DND-41 (cell line): ENCODE results near the gene EPB41L2.
"Not testable (repeated sequence)": the region's sequence is repeated elsewhere in the genome, so short reads cannot be mapped to it uniquely, and the experiment has no call there.

ENCODE experiments used
- ATAC-seq: fragments of 200-7000 bp; cut with Tn5 transposase; 3 replicates; pipeline ENCODE4 v1.9.1; 2021; ENCODE audit warnings: low read depth; ENCODE audit not compliant: insufficient read depth
- DNase-seq: peaks from one replicate; pipeline ENCODE4 v3.0.0-alpha.2; 2020
- H2AFZ ChIP-seq: 2 replicates; pipeline ENCODE4 v1.6.0; 2012; ENCODE audit warnings: low read depth, low read length
- H3K27ac ChIP-seq: 2 replicates; pipeline ENCODE4 v1.5.1; 2012; ENCODE audit warnings: low read length, inconsistent platforms
- H3K27me3 ChIP-seq: fragments of 200-600 bp; sonication (generic); 2 replicates; pipeline ENCODE4 v1.6.0; 2012; ENCODE audit warnings: low read length, mild to moderate bottlenecking, inconsistent platforms; ENCODE audit not compliant: insufficient read depth, poor library complexity
- H3K36me3 ChIP-seq: 2 replicates; pipeline ENCODE4 v1.5.1; 2012; ENCODE audit warnings: low read length, inconsistent platforms; ENCODE audit not compliant: insufficient read depth
- H3K4me1 ChIP-seq: 2 replicates; pipeline ENCODE4 v1.5.1; 2012; ENCODE audit warnings: mild to moderate bottlenecking, low read length; ENCODE audit not compliant: insufficient read depth
- H3K4me2 ChIP-seq: 2 replicates; pipeline ENCODE4 v1.6.0; 2012; ENCODE audit warnings: mild to moderate bottlenecking, moderate library complexity, low read length, inconsistent platforms; ENCODE audit not compliant: insufficient read depth
- H3K4me3 ChIP-seq, 2 experiments: fragments of 200-600 bp in 1 of 2; shearing (Covaris generic) in 1 of 2; 2 replicates each; pipeline ENCODE4 v1.5.1; 2012 to 2016; ENCODE audit warnings: inconsistent platforms in 2 of 2, low read length in 2 of 2, mild to moderate bottlenecking in 2 of 2, low read depth in 1 of 2, moderate library complexity in 1 of 2
- H3K79me2 ChIP-seq: 2 replicates; pipeline ENCODE4 v1.6.0; 2012; ENCODE audit warnings: low read length, inconsistent platforms; ENCODE audit not compliant: insufficient read depth
- H3K9ac ChIP-seq: 2 replicates; pipeline ENCODE4 v1.6.0; 2012; ENCODE audit warnings: low read depth, mild to moderate bottlenecking, inconsistent platforms, low read length, moderate library complexity
- H3K9me3 ChIP-seq: 2 replicates; pipeline ENCODE4 v1.5.1; 2012; ENCODE audit warnings: low read length, moderate library complexity, mild to moderate bottlenecking, inconsistent platforms; ENCODE audit not compliant: insufficient read depth, severe bottlenecking
- H4K20me1 ChIP-seq: 2 replicates; pipeline ENCODE4 v1.6.0; 2012; ENCODE audit warnings: low read length; ENCODE audit not compliant: insufficient read depth
- CTCF ChIP-seq: IDR thresholded peaks from 2 replicates; pipeline ENCODE4 v1.5.1; 2012; ENCODE audit warnings: borderline replicate concordance, low read length, moderate library complexity, mild to moderate bottlenecking; ENCODE audit not compliant: poor library complexity, severe bottlenecking; ENCODE audit errors: extremely low read depth
- EZH2 ChIP-seq: IDR thresholded peaks from 3 replicates; pipeline ENCODE4 v1.6.1; 2012; ENCODE audit warnings: borderline replicate concordance, low read depth, mild to moderate bottlenecking, moderate library complexity, low read length, inconsistent platforms; ENCODE audit not compliant: severe bottlenecking

EPB41L2 gene

GRCh38 chr6:130946076-130946475, 117.0 kb downstream of the EPB41L2 start:
- Histone ChIP-seq H3K9ac (no peak overlapping the region), H4K20me1 (no peaks in the 10 kb centered on the region), H3K79me2 (peaks cover 2% of the 10 kb centered on the region; the same call in 1 of the 2 replicates), H3K27me3 (no peaks in the 10 kb centered on the region), H3K4me2 (no peak overlapping the region), H3K4me3 (no peak overlapping the region), H3K9me3 (no peaks in the 10 kb centered on the region), H2AFZ (no peak overlapping the region), H3K36me3 (peaks cover 11% of the 10 kb centered on the region; the same call in 1 of the 2 replicates), H3K27ac (no peak overlapping the region), H3K4me1 (no peaks in the 10 kb centered on the region)
- no peak for DNase-seq
- ATAC-seq: no peak
- TF ChIP-seq CTCF (no peak), EZH2 (no peak)

- Histone ChIP-seq H3K4me1 (no peaks in the 10 kb centered on the region), H4K20me1 (no peaks in the 10 kb centered on the region), H3K27ac (no peak overlapping the region), H3K36me3 (peaks cover 11% of the 10 kb centered on the region; the same call in 1 of the 2 replicates), H3K9me3 (no peaks in the 10 kb centered on the region), H3K4me3 (no peak overlapping the region), H2AFZ (no peak overlapping the region), H3K9ac (no peak overlapping the region), H3K27me3 (no peaks in the 10 kb centered on the region), H3K4me2 (no peak overlapping the region), H3K79me2 (peaks cover 2% of the 10 kb centered on the region; the same call in 1 of the 2 replicates)
- DNase-seq (no peak), ATAC-seq (no peak)
- no peak for TF ChIP-seq EZH2
- no peak for TF ChIP-seq CTCF
These were observed 117.6 kb downstream of the EPB41L2 start for GRCh38 chr6:130945401-130945919.

- Histone ChIP-seq H3K4me2 (no peak overlapping the region), H3K4me3 (no peak overlapping the region), H2AFZ (no peak overlapping the region), H3K27me3 (no peaks in the 10 kb centered on the region), H3K9me3 (no peaks in the 10 kb centered on the region), H3K36me3 (peaks cover 11% of the 10 kb centered on the region; the same call in 1 of the 2 replicates), H3K79me2 (peaks cover 2% of the 10 kb centered on the region; the same call in 1 of the 2 replicates), H3K9ac (no peak overlapping the region), H3K4me1 (no peaks in the 10 kb centered on the region), H3K27ac (no peak overlapping the region), H4K20me1 (no peaks in the 10 kb centered on the region)
- TF ChIP-seq EZH2 (no peak), CTCF (no peak)
- ATAC-seq: no peak
- DNase-seq: no peak
These were observed 118.6 kb downstream of the EPB41L2 start for GRCh38 chr6:130944486-130944885.

GRCh38 chr6:130943738-130944137, 119.3 kb downstream of the EPB41L2 start:
- no peaks in the 10 kb centered on the region for H4K20me1 ChIP-seq
- no peaks in the 10 kb centered on the region for H3K9me3 ChIP-seq
- no peak overlapping the region for H2AFZ ChIP-seq
- H3K36me3 ChIP-seq: peaks cover 11% of the 10 kb centered on the region; the same call in 1 of the 2 replicates
- H3K4me3 ChIP-seq: no peak overlapping the region
- no peak overlapping the region for H3K9ac ChIP-seq
- peaks cover 2% of the 10 kb centered on the region; the same call in 1 of the 2 replicates for H3K79me2 ChIP-seq
- no peak for TF ChIP-seq CTCF
- no peak for TF ChIP-seq EZH2
- DNase-seq (no peak), ATAC-seq (no peak)
- H3K4me1 ChIP-seq: no peaks in the 10 kb centered on the region
- no peaks in the 10 kb centered on the region for H3K27me3 ChIP-seq
- no peak overlapping the region for H3K27ac ChIP-seq
- H3K4me2 ChIP-seq: no peak overlapping the region

- not testable (repeated sequence) for H3K27ac ChIP-seq, H3K9me3 ChIP-seq, H3K27me3 ChIP-seq, H3K4me1 ChIP-seq, ATAC-seq, H4K20me1 ChIP-seq, H3K79me2 ChIP-seq, H3K9ac ChIP-seq, DNase-seq, H3K4me3 ChIP-seq, H2AFZ ChIP-seq, H3K4me2 ChIP-seq
- H3K36me3 ChIP-seq: peaks cover 11% of the 10 kb centered on the region; the same call in 1 of the 2 replicates
These were observed 120.3 kb downstream of the EPB41L2 start for GRCh38 chr6:130942752-130943151.
